Activated naive CD4-positive, alpha-beta T cell treated with anti-CD3 and anti-CD28 coated beads, Interleukin-2, amount 10 ng/mL, durations not matched to agents 7 days and 5 days (primary cell): ENCODE measurements around the gene CAMKK2.

Experiments used
- CTCF ChIA-PET: fragments of 350-600 bp; sonication (Branson Sonifier 250); formaldehyde crosslinking; loops from one replicate; lab custom pipeline; 2021; ENCODE audit warnings: antibody characterized with exemption; lab: Charles Lee
- DNase-seq: peaks from one replicate; pipeline ENCODE4 v3.0.0-alpha.2; 2020
- H3K27ac Mint-ChIP-seq: one replicate; pipeline ENCODE4 v1.8.0; 2021; ENCODE audit warnings: mild to moderate bottlenecking, moderate library complexity, mixed read lengths
- H3K27me3 Mint-ChIP-seq: one replicate; pipeline ENCODE4 v1.8.0; 2021; ENCODE audit warnings: mild to moderate bottlenecking, mixed read lengths
- H3K36me3 Mint-ChIP-seq: one replicate; pipeline ENCODE4 v1.8.0; 2021; ENCODE audit warnings: mixed read lengths
- H3K4me1 Mint-ChIP-seq: one replicate; pipeline ENCODE4 v1.8.0; 2021; ENCODE audit warnings: mixed read lengths
- H3K4me3 Mint-ChIP-seq: one replicate; pipeline ENCODE4 v1.8.0; 2021; ENCODE audit warnings: mild to moderate bottlenecking, moderate library complexity, mixed read lengths
- H3K9me3 Mint-ChIP-seq: one replicate; pipeline ENCODE4 v1.8.0; 2021; ENCODE audit warnings: mixed read lengths

CAMKK2 gene

DNA sequence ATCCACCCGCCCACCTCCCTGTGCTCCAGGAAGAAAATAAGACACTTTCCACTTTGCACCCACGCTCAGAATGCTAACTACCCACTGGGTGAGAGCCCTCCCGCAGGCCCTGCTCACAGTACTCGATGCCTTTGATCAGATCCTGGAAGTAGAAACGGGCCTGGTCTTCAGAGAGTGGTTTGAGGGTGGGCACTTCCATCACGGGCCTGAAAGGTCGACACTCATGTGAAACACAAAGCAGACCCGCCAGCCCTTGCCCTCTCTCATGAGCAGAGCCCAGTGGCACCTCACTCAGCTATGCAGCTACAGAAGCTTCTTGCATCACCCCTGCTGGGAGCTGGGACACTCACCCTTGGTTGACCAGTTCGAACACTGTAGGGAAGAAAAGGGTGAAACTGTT is 41.1 kb downstream of the CAMKK2 start:
- Mint-ChIP-seq H3K36me3 (peaks cover 63% of the 10 kb centered on the region), H3K27ac (no peak overlapping the region), H3K27me3 (no peaks in the 10 kb centered on the region), H3K9me3 (no peaks in the 10 kb centered on the region), H3K4me3 (no peak overlapping the region), H3K4me1 (no peaks in the 10 kb centered on the region)
- peak; percentile 34 for DNase-seq
- CTCF ChIA-PET = no interaction called here

DNA sequence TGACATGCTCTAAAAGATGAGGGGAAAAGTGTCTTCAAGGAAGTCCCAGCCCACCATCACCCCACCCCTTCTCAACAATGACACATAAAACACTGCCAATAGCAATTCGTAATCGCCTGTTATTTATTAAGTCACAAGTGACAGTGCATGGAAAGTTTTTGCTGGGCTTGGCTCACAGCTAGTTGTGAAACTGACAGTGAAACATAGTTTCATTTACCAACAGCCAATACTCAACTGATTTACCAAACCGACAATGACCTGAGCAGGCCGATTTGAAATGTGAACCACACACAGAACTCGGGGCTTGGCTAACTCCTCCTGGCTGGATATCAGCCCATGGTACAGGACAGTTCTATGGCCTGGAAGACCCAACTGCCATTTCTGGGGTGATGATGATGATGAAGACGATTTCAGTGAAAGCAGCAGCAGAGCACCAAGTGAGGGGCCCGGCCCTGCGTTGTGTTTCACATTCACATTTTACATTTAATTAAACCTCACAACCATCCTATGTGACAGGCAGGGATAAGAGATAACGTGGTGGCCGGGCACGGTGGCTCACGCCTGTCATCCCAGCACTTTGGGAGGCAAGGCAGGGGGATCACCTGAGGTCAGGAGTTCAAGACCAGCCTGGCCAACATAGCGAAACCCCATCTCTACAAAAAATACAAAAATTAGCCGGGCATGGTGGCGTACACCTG is 42.7 kb downstream of the CAMKK2 start:
- CTCF ChIA-PET = no interaction called here
- Mint-ChIP-seq H3K36me3 (peaks cover 56% of the 10 kb centered on the region), H3K9me3 (no peaks in the 10 kb centered on the region), H3K27ac (no peak overlapping the region), H3K4me3 (no peak overlapping the region), H3K4me1 (no peaks in the 10 kb centered on the region), H3K27me3 (no peaks in the 10 kb centered on the region)
- DNase-seq = no peak

DNA sequence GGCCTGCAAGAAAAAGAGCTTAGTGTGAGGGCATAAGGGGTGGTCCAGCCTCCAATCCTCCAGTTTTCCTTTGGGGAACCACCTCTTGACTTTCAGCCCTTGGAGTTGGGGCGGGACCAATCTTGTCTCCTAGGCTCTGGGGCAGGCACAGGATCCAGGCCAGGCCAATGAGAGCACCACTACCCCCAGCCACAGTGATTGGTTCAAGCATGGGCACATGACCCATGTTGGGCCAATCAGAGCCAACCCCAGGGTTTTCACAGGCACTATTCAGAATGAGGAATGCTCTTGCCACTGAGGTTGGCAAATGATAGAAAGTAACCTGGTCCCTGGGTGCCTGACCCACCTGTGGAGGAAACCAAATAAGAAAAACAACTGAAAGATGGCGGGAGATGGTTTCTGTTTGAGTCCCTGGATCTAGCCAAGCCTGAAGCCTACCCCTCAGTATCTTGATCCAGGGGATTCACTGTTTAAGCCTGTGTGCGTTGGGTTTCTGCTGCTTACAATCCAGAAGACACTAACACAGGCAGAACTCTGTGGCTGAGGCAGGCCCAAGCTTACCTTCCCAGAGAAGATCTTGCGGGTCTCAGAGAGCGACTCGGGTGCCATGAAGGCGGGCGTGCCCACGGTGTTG is 43.7 kb downstream of the CAMKK2 start:
- Mint-ChIP-seq H3K4me1 (no peaks in the 10 kb centered on the region), H3K36me3 (peaks cover 57% of the 10 kb centered on the region), H3K9me3 (no peaks in the 10 kb centered on the region), H3K4me3 (no peak overlapping the region), H3K27me3 (no peaks in the 10 kb centered on the region), H3K27ac (no peak overlapping the region)
- CTCF ChIA-PET = no interaction called here
- no peak for DNase-seq

DNA sequence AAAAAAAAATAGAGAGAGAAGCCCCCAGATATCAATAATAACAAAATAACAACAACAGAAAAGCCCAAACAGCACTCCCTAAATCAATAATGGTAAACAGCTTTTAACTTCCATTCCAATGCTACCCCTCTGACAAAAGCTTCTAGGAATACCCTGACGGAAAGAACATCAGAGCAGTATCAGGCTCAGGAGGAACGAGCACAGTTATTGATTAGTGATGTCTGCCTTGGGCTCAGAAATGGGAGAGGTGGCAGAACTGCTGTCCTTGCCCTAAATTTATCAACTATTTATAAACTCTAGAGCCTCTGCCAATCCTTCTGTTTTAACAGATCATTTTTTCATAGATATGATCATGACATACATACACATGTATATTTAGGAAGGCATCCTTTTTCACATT is 44.7 kb downstream of the CAMKK2 start:
- H3K4me1 Mint-ChIP-seq = peaks cover 2% of the 10 kb centered on the region
- no peak for DNase-seq
- no peaks in the 10 kb centered on the region for H3K9me3 Mint-ChIP-seq
- no peak overlapping the region for H3K27ac Mint-ChIP-seq
- H3K36me3 Mint-ChIP-seq = peaks cover 56% of the 10 kb centered on the region
- H3K27me3 Mint-ChIP-seq = no peaks in the 10 kb centered on the region
- H3K4me3 Mint-ChIP-seq = no peak overlapping the region
- CTCF ChIA-PET = no interaction called here

DNA sequence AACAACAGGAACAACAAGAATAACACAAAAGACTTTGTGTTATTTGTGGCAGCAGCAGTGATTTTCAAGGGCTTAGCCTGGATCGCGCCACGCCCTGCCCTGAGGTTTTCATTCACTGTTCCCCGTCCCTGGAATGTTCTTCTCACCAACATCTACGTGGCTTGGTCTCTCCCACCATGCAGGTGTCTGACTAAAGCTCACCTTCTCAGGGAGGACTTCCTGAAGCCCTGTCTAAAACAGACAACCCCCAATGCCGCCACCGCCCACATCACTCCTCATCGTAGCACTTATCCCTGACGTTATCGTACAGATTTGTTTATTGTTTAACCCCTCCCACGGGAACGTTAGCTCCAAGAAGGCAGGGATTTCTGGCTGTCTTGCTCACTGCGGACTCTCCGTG is 46.1 kb downstream of the CAMKK2 start:
- Mint-ChIP-seq H3K27me3 (no peaks in the 10 kb centered on the region), H3K4me1 (peaks cover 2% of the 10 kb centered on the region), H3K36me3 (peaks cover 47% of the 10 kb centered on the region), H3K9me3 (no peaks in the 10 kb centered on the region), H3K4me3 (no peak overlapping the region), H3K27ac (no peak overlapping the region)
- CTCF ChIA-PET = no interaction called here
- DNase-seq = no peak

DNA sequence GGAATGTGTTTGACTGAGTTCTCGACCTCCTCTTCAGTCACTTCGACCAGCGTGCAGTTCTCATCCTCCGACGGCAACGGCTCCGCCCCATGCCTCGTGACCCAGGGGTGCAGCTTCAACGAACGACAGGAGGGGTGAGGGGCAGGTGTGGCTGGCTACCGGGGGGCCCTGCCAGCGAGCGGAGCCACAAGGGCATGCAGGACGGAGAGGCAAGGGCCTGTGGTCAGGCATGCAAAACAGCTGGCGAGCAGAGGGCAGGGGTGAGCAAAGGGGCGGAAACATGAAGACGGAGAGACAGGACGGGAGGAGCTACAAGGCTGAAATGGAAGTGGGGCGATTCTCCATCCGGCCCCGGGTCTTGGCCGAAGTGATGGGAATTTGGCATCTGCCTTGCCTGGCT is 47.9 kb downstream of the CAMKK2 start:
- Mint-ChIP-seq H3K36me3 (peaks cover 35% of the 10 kb centered on the region), H3K4me3 (no peak overlapping the region), H3K4me1 (peaks cover 2% of the 10 kb centered on the region), H3K27ac (peak overlapping the region; percentile 55), H3K27me3 (no peaks in the 10 kb centered on the region), H3K9me3 (no peaks in the 10 kb centered on the region)
- DNase-seq = no peak
- CTCF ChIA-PET = no interaction called here

DNA sequence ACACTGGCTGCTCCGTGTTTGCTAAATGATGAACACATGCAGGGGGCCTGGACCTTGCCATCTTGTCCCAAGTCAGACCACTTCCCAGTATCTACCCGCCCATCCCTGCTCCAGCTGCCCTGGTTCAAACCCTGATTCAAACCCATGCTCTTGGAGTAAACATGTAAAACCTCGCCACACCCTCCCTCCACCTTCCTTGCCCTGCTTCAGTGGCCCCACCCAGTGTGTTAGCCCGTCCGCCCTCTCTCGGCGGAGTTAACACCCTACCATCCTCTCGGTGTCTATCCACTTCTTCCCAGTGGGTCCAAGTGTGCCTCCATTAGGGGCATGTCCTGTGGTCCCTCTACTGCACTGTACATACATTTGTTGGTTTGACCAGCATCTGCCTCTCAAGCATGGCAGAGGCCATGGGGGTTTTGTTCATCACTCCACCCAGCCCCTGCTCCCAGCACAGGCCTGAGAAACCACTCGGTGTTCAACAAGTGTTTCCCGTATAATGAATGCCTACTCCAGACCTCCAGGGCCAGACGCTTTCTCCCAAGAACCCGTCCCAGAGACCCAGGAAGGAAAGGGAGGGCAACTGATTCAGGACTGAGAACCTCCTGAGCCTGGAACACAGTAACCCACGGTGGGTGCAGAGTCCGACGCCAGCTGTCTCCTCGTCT is 49.5 kb downstream of the CAMKK2 start:
- Mint-ChIP-seq H3K4me3 (no peak overlapping the region), H3K9me3 (no peaks in the 10 kb centered on the region), H3K27ac (no peak overlapping the region), H3K4me1 (peaks cover 2% of the 10 kb centered on the region), H3K36me3 (peaks cover 32% of the 10 kb centered on the region), H3K27me3 (no peaks in the 10 kb centered on the region)
- CTCF ChIA-PET = no interaction called here
- no peak for DNase-seq

DNA sequence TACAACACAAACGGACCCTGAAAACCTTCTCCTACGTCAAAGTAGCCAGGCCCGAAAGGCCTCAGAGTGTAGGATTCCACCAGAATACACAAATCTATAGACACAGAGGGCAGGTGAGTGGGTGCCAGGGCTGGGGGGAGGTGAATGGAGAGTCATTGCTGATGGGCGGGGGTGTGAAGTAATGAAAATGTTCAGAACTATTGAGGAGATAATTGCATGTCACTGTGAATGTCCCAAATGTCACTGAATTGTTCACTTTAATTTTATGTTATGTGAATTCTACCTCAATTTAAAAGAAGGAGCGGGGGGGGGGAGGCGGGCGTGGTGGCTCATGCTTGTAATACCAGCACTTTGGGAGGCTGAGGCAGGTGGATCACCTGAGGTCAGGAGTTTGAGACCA is 50.6 kb downstream of the CAMKK2 start:
- DNase-seq = no peak
- no peak overlapping the region for H3K27ac Mint-ChIP-seq
- CTCF ChIA-PET = no interaction called here
- H3K4me3 Mint-ChIP-seq = no peak overlapping the region
- no peaks in the 10 kb centered on the region for H3K9me3 Mint-ChIP-seq
- H3K27me3 Mint-ChIP-seq = no peaks in the 10 kb centered on the region
- peaks cover 13% of the 10 kb centered on the region for H3K4me1 Mint-ChIP-seq
- H3K36me3 Mint-ChIP-seq = peaks cover 26% of the 10 kb centered on the region

DNA sequence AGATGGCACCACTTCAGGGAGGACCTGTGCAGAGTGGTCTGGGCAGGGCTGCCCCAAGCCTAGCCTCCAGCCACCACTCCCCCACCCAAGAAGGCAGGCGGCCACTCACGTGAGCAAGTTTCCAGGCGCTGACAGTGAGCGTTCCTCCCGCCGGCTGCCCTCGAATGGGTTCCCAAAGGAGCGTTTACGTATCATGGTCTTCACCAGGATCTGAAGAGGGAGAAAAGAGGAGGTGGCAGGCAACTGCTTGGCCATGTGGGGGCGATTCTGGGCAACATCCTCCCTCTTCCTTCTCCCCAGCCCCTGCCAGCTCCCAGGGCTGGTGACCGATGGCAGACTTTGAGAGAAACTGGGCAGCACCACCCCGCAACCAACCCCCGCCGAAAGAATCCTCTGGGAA is 51.5 kb downstream of the CAMKK2 start:
- Mint-ChIP-seq H3K27me3 (no peaks in the 10 kb centered on the region), H3K36me3 (peaks cover 29% of the 10 kb centered on the region), H3K4me3 (no peak overlapping the region), H3K9me3 (no peaks in the 10 kb centered on the region), H3K4me1 (peaks cover 22% of the 10 kb centered on the region), H3K27ac (no peak overlapping the region)
- CTCF ChIA-PET = no interaction called here
- no peak for DNase-seq

DNA sequence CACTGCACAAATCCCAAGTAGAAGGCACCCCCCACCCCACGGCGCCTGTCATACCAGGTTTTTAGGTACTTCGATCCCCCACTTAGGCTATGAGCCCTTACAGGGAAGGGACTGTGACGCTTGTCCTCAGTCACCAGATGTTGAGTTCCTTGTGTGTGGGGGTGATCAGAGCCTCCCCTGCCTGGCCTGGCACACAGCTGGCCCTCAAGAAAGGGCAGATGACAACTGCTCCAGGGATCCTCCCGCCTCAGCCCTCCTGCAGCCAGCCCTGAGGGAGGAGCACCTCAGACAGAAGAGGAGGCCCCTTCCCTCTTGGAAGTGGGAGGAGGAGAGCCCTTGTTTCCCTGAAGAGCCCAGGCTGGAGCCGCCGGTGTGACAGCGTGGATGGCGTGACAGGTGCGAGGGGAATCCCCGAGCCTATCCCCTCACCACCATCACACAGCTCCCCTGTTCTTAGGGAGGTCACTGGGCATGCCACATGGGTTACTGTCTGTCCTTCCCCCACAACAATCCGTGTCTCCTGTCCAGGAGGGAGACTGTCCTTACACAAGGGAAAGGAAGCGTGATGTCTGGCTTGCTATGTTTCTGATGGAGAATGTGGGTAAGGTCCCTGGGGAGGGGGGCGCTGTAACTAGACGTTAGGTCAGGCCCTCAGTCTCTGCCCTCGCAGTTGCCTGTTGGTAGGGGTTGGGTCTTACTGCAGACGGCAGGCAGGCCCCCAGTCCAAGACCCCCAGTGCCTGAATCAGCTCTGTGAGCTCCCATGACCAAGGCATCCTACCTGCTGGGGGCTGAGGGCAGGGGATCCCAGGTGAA is 55.1 kb downstream of the CAMKK2 start:
- peak overlapping the region; percentile 63 for H3K4me3 Mint-ChIP-seq
- H3K4me1 Mint-ChIP-seq = peaks cover 47% of the 10 kb centered on the region
- H3K36me3 Mint-ChIP-seq = peaks cover 38% of the 10 kb centered on the region
- no peaks in the 10 kb centered on the region for H3K27me3 Mint-ChIP-seq
- CTCF ChIA-PET = interaction anchor here (0.8 kb wide), 2 partner anchors 11 to 176 kb away, joined by 3 read pairs; no protein-coding TSS in a partner anchor
- DNase-seq = no peak
- H3K27ac Mint-ChIP-seq = peak overlapping the region; percentile 93
- no peaks in the 10 kb centered on the region for H3K9me3 Mint-ChIP-seq

DNA sequence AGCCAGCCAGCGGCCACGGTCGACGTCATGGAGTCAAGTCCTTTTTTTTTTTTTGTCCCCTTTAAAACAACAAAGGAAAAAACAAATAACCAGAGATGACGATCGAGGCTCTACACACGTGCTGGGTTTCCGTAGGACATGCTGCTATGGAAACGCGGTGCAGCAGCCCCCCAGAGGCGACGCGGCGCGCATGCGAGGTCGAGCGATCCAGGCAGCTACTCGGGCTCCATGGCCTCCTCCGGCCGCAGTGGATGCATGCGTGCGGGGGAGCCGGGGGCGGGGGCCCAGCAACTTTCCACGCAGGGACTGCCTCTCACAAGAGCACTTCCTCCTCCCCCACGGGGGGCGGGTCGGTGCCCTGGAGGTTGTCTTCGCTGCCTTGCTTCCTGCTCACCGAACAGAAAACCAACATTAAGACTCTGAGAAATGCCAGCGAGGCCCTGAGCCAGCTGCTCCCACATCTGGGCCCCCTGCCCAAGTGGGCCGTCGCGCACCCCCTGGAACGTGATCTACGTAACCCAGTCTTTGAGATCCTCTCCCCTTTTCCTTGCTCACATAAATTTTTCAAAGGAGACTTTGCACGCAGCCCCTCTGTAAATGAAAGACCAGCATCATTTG is 55.9 kb downstream of the CAMKK2 start:
- H3K4me1 Mint-ChIP-seq = peaks cover 47% of the 10 kb centered on the region
- peaks cover 45% of the 10 kb centered on the region for H3K36me3 Mint-ChIP-seq
- peak; percentile 93 for DNase-seq
- no peaks in the 10 kb centered on the region for H3K27me3 Mint-ChIP-seq
- no peaks in the 10 kb centered on the region for H3K9me3 Mint-ChIP-seq
- H3K27ac Mint-ChIP-seq = peak overlapping the region; percentile 93
- CTCF ChIA-PET = interaction anchor here (0.8 to 2.4 kb wide), 2 partner anchors 10 kb away, joined by 3 to 19 read pairs; no protein-coding TSS in a partner anchor
- peak overlapping the region; percentile 63 for H3K4me3 Mint-ChIP-seq

DNA sequence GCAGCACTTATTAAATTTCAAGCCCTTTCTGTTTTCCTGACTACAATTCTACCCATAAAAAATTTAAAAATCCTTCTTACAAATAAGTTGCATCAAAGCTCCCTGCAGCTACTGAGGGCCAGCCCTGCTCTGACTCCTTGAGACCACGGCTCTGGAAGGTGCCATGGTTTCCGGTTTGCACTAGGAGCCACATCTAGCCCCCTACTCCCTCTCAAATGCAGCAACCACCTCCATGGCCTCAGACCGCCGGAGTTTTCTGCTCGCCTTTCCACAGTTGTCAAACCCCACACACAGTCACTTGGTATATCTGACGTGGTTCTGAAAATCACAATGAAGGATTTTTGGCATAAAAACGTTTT is 56.5 kb downstream of the CAMKK2 start:
- CTCF ChIA-PET = interaction anchor here (0.9 to 2.4 kb wide), 2 partner anchors 9 to 55 kb away, joined by 3 to 19 read pairs; no protein-coding TSS in a partner anchor
- peak overlapping the region; percentile 93 for H3K27ac Mint-ChIP-seq
- H3K27me3 Mint-ChIP-seq = no peaks in the 10 kb centered on the region
- no peak for DNase-seq
- peaks cover 47% of the 10 kb centered on the region for H3K4me1 Mint-ChIP-seq
- H3K9me3 Mint-ChIP-seq = no peaks in the 10 kb centered on the region
- H3K36me3 Mint-ChIP-seq = peaks cover 50% of the 10 kb centered on the region
- H3K4me3 Mint-ChIP-seq = peak overlapping the region; percentile 63

DNA sequence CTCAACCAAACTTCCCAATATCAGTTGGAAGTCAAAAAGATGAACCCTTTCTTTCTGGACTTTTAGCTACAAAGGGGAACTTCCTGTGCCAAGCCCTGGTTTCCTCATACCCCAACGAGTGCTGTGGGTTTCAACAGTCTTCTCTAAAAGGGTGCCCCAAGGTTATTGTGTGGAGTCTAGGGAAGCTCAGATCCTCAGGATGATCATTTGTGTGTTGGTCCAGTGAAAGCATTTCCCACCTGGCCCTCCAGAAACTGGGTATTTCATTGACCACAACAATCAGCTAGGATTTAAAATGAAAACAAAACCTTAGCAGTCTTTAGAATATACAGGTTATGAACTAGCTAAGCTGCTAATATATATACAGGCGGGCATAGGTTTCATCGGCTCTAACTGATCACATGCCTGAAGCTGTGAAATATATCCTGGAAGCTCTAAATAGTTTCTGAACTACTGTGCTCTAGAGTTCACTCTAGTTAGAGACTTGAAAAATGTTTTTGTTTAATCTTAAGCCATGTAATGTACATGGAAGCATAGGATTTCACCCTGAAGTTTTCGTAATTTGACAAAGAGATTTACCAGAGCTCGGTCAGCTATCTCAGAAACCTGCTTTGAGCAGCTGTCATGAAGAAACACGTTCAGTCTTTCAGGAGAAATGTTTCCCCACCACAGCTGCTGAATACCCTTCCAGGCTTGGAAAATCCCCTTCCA is 57.0 kb downstream of the CAMKK2 start:
- Mint-ChIP-seq H3K9me3 (no peaks in the 10 kb centered on the region), H3K4me1 (peaks cover 47% of the 10 kb centered on the region), H3K27me3 (no peaks in the 10 kb centered on the region), H3K36me3 (peaks cover 54% of the 10 kb centered on the region), H3K4me3 (no peak overlapping the region), H3K27ac (peak overlapping the region; percentile 93)
- CTCF ChIA-PET = interaction anchor here (0.9 to 2.4 kb wide), 5 partner anchors 9 to 56 kb away, joined by 3 to 19 read pairs (median 3); no protein-coding TSS in a partner anchor
- DNase-seq = no peak
